ENCODE results near the gene NAV1. TPM values are rescaled to one million over a fixed set of nuclear protein-coding genes. Genes with fewer than 3 reads are reported as not detected.
A peak's percentile ranks its signal among the peaks of the same experiment; 100 is the strongest.
"Not testable (repeated sequence)": the region's sequence is repeated elsewhere in the genome, so short reads cannot be mapped to it uniquely, and the experiment has no call there.

The NAV1 gene
- total RNA-seq: 10 to 100 TPM; 22.9 to 49.2 (median 34.2) TPM

- Histone ChIP-seq H3K4me1 (peaks cover 0 to 90% (median 36%) of the 10 kb centered on the region in 4 donors), H3K36me3 (no peaks in the 10 kb centered on the region), H3K9me3 (no peaks in the 10 kb centered on the region), H3K4me3 (peak within 1 kb of the TSS; percentile 54 to 78 (median 62)), H3K27me3 (no peaks in the 10 kb centered on the region), H3K27ac (peak within 1 kb of the TSS; percentile 71 to 96 (median 86))
- TF ChIP-seq EP300 (IDR thresholded peaks at IDR 0.05): peak in 1 of 2 donors; percentile 76
- peak; percentile 25 to 76 for TF ChIP-seq POLR2A (IDR thresholded peaks at IDR 0.05)
- TF ChIP-seq, protein P1, sequence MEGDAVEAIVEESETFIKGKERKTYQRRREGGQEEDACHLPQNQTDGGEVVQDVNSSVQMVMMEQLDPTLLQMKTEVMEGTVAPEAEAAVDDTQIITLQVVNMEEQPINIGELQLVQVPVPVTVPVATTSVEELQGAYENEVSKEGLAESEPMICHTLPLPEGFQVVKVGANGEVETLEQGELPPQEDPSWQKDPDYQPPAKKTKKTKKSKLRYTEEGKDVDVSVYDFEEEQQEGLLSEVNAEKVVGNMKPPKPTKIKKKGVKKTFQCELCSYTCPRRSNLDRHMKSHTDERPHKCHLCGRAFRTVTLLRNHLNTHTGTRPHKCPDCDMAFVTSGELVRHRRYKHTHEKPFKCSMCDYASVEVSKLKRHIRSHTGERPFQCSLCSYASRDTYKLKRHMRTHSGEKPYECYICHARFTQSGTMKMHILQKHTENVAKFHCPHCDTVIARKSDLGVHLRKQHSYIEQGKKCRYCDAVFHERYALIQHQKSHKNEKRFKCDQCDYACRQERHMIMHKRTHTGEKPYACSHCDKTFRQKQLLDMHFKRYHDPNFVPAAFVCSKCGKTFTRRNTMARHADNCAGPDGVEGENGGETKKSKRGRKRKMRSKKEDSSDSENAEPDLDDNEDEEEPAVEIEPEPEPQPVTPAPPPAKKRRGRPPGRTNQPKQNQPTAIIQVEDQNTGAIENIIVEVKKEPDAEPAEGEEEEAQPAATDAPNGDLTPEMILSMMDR (IDR thresholded peaks at IDR 0.05): peak in 2 of 5 experiments; percentile 13 to 18
- DNase-seq (ENCODE audit: low spot score in 2 of 2): peak; percentile 46 to 51
- 1 to 2% methylated on average over 31 to 67 of the region's 93 CpGs for WGBS, 2 donors
Measured at GRCh38 chr1:201538612-201539551, at the start of gene NAV1. Gene NAV1, plus strand, starts transcription at chr1:201539127. Its CDS starts 83,758 bp downstream, at chr1:201622885.

DNA sequence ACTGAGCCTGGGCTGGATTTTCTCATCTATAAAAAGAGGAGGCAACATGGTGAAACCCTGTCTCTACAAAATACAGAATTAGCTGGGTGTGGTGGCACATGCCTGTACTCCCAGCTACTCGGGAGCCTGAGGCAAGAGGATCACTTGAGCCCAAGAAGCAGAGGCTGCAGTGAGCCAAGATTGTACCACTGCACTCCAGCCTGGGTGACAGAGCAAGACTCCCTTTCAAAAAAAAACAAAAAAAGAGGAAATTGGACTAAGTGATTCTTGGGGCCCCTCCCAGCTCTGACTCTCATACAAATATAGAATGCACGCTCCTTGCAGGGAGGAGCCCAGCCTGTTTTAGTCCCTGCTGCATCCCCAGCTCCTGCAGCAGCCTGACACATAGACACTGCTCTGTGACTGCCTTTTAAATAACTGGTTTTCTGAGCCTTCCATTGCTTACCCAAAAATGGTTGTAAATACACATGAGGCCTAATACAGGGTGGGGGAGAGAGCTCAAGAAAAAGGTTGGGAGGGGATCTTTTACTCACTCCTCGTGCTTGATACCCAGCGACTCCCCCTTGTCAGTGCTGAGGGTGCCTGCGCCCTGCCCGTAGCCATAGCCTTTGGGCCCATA is 49.2 kb upstream of the NAV1 start:
- Histone ChIP-seq H3K4me3 (no peak overlapping the region), H3K9me3 (no peaks in the 10 kb centered on the region), H3K27ac (peak overlapping the region; percentile 48 to 98 (median 93)), H3K36me3 (peaks cover 3 to 72% (median 5%) of the 10 kb centered on the region in 3 donors), H3K4me1 (peaks cover 7 to 94% (median 65%) of the 10 kb centered on the region in 4 donors), H3K27me3 (no peaks in the 10 kb centered on the region)
- TF ChIP-seq, protein P1 (IDR thresholded peaks at IDR 0.05): no peak
- TF ChIP-seq EP300 (IDR thresholded peaks at IDR 0.05) (no peak), POLR2A (IDR thresholded peaks at IDR 0.05) (peak in 1 of 2 donors; percentile 17)
- DNase-seq (ENCODE audit: low spot score in 2 of 2): no peak
- 68 to 73% methylated on average over 6 of the region's 6 CpGs for WGBS, 2 donors

GRCh38 chr1:201490708-201491131 is 48.2 kb upstream of the NAV1 start:
- TF ChIP-seq, protein P1 (IDR thresholded peaks at IDR 0.05): no peak
- TF ChIP-seq POLR2A (IDR thresholded peaks at IDR 0.05) (no peak), EP300 (IDR thresholded peaks at IDR 0.05) (no peak)
- 29 to 31% methylated on average over 3 of the region's 3 CpGs for WGBS, 2 donors
- peaks cover 10 to 97% (median 75%) of the 10 kb centered on the region in 4 donors for H3K4me1 ChIP-seq
- DNase-seq (ENCODE audit: low spot score in 2 of 2): no peak
- H3K27me3 ChIP-seq: no peaks in the 10 kb centered on the region
- H3K4me3 ChIP-seq: no peak overlapping the region
- peak overlapping the region; percentile 48 to 98 (median 93) for H3K27ac ChIP-seq
- H3K36me3 ChIP-seq: peaks cover 3 to 72% (median 5%) of the 10 kb centered on the region in 3 donors
- no peaks in the 10 kb centered on the region for H3K9me3 ChIP-seq

DNA sequence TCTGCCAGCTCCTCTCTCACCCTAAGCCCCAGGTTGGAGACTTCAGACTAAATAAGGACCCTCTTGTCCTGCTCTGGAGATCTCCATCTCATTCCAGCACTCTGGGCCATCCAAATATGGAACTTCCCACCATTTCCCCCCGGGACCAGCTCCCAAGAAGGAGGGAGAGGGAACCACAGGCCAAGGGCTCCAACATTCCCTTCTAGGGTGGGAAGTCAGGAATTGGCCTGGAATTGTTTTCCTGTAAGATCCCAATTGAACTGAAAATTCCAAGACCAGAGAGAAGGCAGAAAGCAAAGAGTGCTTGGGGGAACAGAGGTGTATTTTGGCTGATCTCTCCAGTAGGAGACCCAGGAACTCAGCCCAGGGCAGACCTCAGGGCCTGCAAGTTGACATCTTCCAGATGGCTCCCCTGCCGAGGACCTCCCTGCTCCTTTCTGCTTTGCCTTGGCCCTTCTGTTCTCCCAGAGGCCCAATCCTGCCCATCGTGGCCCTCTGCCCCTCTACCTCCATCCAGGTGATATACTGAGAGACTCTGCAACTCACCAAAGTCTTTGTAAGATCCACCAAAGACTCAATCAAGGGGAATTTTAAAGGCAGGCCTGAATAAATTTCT is 46.9 kb upstream of the NAV1 start:
- Histone ChIP-seq H3K9me3 (no peaks in the 10 kb centered on the region), H3K36me3 (peaks cover 3 to 59% (median 4%) of the 10 kb centered on the region in 3 donors), H3K4me1 (peaks cover 10 to 99% (median 84%) of the 10 kb centered on the region in 4 donors), H3K4me3 (no peak overlapping the region), H3K27ac (peak overlapping the region; percentile 88 to 98 (median 93)), H3K27me3 (no peaks in the 10 kb centered on the region)
- DNase-seq (ENCODE audit: low spot score in 2 of 2): no peak
- TF ChIP-seq POLR2A (IDR thresholded peaks at IDR 0.05) (no peak), EP300 (IDR thresholded peaks at IDR 0.05) (peak in 1 of 2 donors; percentile 42)
- WGBS, 2 donors: 32 to 50% methylated on average over 3 of the region's 3 CpGs

DNA sequence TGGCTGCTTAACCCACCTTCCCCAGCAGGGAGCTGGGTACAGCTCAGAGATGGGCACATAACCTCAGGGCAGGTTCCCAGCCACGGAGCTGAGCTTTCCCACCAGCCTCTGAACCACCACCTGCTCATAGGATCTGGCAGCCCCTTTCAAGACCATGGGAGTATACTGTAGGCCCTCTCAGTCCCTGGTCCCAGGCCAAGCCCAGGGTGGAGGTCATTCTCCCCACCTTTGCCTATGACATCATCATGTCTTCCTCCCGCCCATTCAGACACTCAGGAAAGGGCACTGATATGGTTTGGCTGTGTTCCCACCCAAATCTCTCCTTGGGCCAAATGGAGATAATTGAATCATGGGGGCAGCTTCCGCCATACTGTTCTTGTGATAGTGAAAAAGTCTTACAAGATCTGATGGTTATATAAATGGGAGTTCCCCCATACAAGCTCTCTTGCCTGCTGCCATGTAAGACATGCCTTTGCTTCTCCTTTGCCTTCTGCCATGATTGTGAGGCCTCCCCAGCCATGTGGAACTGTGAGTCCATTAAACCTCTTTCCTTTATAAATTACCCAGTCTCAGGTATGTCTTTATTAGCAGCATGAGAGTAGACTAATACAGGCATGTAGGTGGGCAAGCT is 45.8 kb upstream of the NAV1 start:
- H3K4me1 ChIP-seq: peaks cover 10 to 98% (median 89%) of the 10 kb centered on the region in 4 donors
- DNase-seq (ENCODE audit: low spot score in 2 of 2): not testable (repeated sequence)
- 83 to 93% methylated on average over 3 of the region's 3 CpGs for WGBS, 2 donors

More for the DNA sequence above, 45.8 kb upstream of the NAV1 start:
- H3K9me3 ChIP-seq, H3K4me3 ChIP-seq, H3K27me3 ChIP-seq: not testable (repeated sequence)
- Histone ChIP-seq H3K27ac (peak overlapping the region; percentile 88 to 98 (median 93)), H3K36me3 (peaks cover 0 to 48% (median 0%) of the 10 kb centered on the region in 3 donors)
